DMS 273 (cell line): Measurements from ENCODE around the gene TXNRD3.

Source experiments
- DNase-seq: peaks from one replicate; lab custom pipeline; 2025; ENCODE audit not compliant: unreplicated experiment; lab: John Stamatoyannopoulos, UW

The TXNRD3 gene

GRCh38 chr3:126672340-126672739 lies 17.4 kb upstream of the TXNRD3 start:
- DNase-seq: no peak

- no peak for DNase-seq
Observed at GRCh38 chr3:126671521-126671920, 16.6 kb upstream of the TXNRD3 start.

GRCh38 chr3:126668450-126669401 lies 13.8 kb upstream of the TXNRD3 start:
- DNase-seq: no peak

GRCh38 chr3:126667631-126668449 lies 12.9 kb upstream of the TXNRD3 start:
- no peak for DNase-seq

- DNase-seq: no peak
Observed at GRCh38 chr3:126666658-126667528, 12.0 kb upstream of the TXNRD3 start.

GRCh38 chr3:126665959-126666657 lies 11.2 kb upstream of the TXNRD3 start:
- DNase-seq: no peak

GRCh38 chr3:126665221-126665936 lies 10.5 kb upstream of the TXNRD3 start:
- no peak for DNase-seq

GRCh38 chr3:126664591-126665214 lies 9.8 kb upstream of the TXNRD3 start:
- peak; percentile 34 for DNase-seq

GRCh38 chr3:126663750-126664149 lies 8.8 kb upstream of the TXNRD3 start:
- no peak for DNase-seq

- no peak for DNase-seq
Observed at GRCh38 chr3:126663257-126663656, 8.3 kb upstream of the TXNRD3 start.

GRCh38 chr3:126661532-126662364 lies 6.8 kb upstream of the TXNRD3 start:
- DNase-seq: no peak

- peak; percentile 69 for DNase-seq
Observed at GRCh38 chr3:126659915-126660886, 5.3 kb upstream of the TXNRD3 start.

GRCh38 chr3:126658584-126658983 lies 3.7 kb upstream of the TXNRD3 start:
- DNase-seq: no peak

- no peak for DNase-seq
Observed at GRCh38 chr3:126657901-126658300, 3.0 kb upstream of the TXNRD3 start.

- DNase-seq: no peak
Observed at GRCh38 chr3:126656371-126657134, 1.6 kb upstream of the TXNRD3 start.

- DNase-seq: no peak
Observed at GRCh38 chr3:126655887-126656286, 963 bp upstream of the TXNRD3 start.
